HG02642 (cell line): Measurements from ENCODE around the gene AQP12A.

ENCODE experiments used
- ATAC-seq: cut with Tn5 transposase; IDR thresholded peaks from one replicate; pipeline ENCODE4 v1.9.1; 2021; ENCODE audit warnings: mild to moderate bottlenecking; ENCODE audit not compliant: unreplicated experiment, poor library complexity

The AQP12A gene

GRCh38 chr2:240703417-240704341, 12.0 kb downstream of the AQP12A start:
- ATAC-seq, result no peak

GRCh38 chr2:240704651-240705050, 13.0 kb downstream of the AQP12A start:
- ATAC-seq, result no peak

DNA sequence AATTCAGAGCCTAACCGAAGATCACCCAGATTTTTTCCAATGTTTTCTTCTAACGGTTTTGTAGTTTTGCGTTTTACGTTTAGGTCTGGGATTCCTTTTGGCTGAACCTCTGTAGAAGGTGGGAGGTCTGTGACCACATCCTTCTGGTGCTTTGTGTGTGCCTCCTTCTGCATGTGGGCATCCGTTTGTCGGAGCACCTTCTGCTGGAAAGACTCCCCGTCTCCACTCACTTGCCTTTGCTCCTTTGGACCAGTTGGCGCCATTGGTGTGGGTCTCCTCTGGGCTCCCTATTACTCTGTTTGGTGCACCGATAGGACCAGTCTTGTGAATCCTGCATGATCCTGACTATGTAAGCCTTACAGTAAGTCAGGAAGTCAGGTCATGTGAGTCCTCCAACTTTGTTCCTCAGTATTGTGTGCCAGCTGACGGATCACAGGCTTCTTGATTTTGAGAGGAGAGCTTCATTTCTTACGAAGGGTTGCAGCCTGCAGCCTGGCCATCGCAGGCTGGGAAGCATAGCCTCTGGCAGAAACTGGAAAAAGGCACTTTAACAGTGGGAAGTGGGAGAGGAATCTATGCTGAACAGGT, 13.6 kb downstream of the AQP12A start:
- no peak for ATAC-seq

GRCh38 chr2:240707043-240707756, 15.5 kb downstream of the AQP12A start:
- ATAC-seq, result no peak

- ATAC-seq, result no peak
These were observed 16.2 kb downstream of the AQP12A start for GRCh38 chr2:240707821-240708220.

- ATAC-seq, result no peak
These were observed 16.8 kb downstream of the AQP12A start for GRCh38 chr2:240708457-240708856.

- ATAC-seq, result no peak
These were observed 19.6 kb downstream of the AQP12A start for GRCh38 chr2:240711296-240711695.

GRCh38 chr2:240711701-240712100, 20.0 kb downstream of the AQP12A start:
- ATAC-seq, result no peak

DNA sequence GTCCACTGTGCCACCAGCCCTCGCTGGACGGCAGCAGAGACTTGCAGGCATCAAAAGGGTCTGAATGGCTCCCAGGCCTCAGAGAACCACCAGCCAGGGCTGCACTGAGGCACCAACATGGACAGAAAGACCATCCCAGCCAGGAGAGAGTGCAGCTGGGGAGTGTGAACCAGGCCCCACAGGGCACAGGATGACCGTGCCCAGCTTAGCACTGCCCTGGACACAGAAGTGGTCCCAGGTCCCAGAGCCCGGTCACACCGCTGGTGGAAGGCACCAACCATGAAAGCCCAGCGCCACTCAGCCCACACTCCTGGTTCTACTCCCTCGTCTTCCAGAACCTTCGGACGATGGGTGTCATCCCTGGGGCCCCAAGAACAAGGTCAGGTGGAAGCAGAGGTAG, 20.5 kb downstream of the AQP12A start:
- ATAC-seq, result no peak

GRCh38 chr2:240713071-240713927, 21.6 kb downstream of the AQP12A start:
- ATAC-seq, result no peak

DNA sequence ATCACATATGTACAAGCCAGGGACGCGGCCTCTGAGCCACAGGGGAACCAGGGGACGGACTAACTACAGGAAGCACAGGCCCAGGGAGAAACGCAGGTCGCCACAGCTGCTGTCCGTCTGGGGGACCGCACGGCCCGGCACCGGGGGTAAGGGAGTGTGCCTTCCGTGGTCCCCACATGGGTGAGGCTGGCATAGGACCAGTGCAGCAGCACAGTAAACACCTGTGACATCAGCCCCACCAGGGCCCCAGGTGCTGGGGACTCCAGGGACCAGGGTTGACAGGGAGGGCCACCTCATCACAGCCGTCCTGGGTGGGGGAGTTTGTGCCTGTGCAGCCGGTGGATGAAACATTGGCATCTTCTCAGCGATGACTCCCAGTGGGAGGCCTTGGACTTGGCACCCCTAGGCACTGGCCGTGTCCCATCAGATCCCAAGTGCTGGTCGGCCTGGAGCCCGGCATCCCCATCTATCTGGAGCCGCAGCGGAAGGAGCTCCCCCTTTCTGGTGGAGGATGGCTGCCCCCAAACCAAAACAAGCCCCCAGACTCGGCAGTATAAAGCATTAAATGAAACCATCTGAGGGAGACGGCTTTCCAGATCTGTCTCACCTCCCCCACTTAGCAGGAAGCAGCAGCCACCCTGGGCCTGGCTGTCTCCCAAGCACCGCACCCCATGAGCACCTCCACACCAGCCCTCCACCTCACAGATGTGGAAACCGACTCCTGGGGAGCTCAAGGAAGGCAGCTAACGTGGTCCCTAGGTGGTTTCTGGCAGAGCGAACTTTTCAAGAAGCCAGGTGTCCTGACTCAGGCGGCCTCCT, 22.5 kb downstream of the AQP12A start:
- no peak for ATAC-seq

- no peak for ATAC-seq
These were observed 23.4 kb downstream of the AQP12A start for GRCh38 chr2:240714747-240715725.

GRCh38 chr2:240716130-240716798, 24.6 kb downstream of the AQP12A start:
- no peak for ATAC-seq

GRCh38 chr2:240717181-240717641, 25.5 kb downstream of the AQP12A start:
- no peak for ATAC-seq

DNA sequence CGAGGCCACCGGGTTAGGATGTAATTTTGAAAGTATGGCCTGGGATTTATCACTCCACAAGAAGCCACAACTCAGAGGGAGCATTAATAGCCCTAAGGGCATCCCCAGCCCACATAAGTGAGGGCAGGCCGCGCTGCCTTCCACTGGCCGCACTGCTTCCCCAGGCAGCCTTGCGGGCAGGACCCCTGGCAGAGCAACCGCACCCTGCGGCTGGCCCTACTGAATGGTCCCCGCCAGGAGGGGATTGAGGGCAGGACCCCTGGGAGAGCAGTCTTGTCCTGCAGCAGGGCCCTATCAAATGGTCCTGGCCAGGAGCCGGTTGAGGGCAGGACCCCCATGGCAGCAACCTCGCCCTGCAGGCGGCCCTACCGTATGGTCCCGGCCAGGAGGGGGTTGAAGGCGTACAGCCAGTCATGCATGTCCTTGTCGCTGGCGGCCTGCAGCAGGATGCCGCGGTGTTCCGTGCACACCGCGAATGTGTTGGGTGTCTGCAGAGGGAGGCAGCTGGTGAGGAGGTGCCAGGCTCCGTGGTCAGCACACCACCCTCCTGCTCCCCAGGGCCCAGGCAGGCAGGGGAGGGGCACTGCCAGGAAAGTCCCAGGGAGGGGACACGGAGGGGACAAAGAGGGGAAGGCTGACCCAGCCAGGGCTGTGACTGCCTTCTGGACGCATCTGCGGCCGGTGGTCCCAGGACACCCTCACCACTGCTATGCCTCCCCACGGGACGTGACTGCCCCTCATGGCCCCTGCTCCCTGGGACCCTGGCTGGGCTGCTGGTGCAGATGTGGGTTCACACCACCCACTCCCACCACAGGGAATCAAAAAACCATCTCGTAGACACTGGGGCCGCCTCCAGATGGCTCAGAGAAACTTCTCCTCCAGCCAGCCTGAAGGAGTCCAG, 26.3 kb downstream of the AQP12A start:
- no peak for ATAC-seq

GRCh38 chr2:240718896-240719490, 27.3 kb downstream of the AQP12A start:
- no peak for ATAC-seq
